GM23338 (cell line): Measurements from ENCODE around the gene SLC6A12. TPM values are rescaled to one million over a fixed set of nuclear protein-coding genes. Genes with fewer than 3 reads are reported as not detected.

Experiments used
- ATAC-seq: fragments of 200-7000 bp; cut with Tn5 transposase; 3 replicates; pipeline ENCODE4 v1.9.1; 2020
- DNase-seq: peaks from one replicate; pipeline ENCODE4 v3.0.0-alpha.2; 2015; ENCODE audit warnings: low spot score
- H2AFZ ChIP-seq: fragments of 200-600 bp; sonication (generic); 2 replicates; pipeline ENCODE4 v1.8.0; 2016; ENCODE audit warnings: antibody characterized with exemption, mild to moderate bottlenecking, moderate library complexity
- H3F3A ChIP-seq: fragments of 200-600 bp; sonication (generic); replicated peaks from 2 replicates; pipeline ENCODE4 v1.8.0; 2017; ENCODE audit warnings: antibody characterized with exemption, mixed run types, low read depth
- H3K27ac ChIP-seq: fragments of 200-600 bp; sonication (generic); 2 replicates; pipeline ENCODE4 v1.6.1; 2016; ENCODE audit warnings: low read depth
- H3K27me3 ChIP-seq: fragments of 200-600 bp; sonication (generic); 2 replicates; pipeline ENCODE4 v1.8.0; 2016; ENCODE audit warnings: mild to moderate bottlenecking, mixed run types, moderate library complexity; ENCODE audit not compliant: insufficient read depth
- H3K36me3 ChIP-seq: fragments of 200-600 bp; sonication (generic); 2 replicates; pipeline ENCODE4 v1.8.0; 2016; ENCODE audit warnings: mild to moderate bottlenecking; ENCODE audit not compliant: insufficient read depth
- H3K4me1 ChIP-seq: fragments of 200-600 bp; sonication (generic); 2 replicates; pipeline ENCODE4 v1.8.0; 2016; ENCODE audit warnings: mild to moderate bottlenecking, moderate library complexity; ENCODE audit not compliant: insufficient read depth
- H3K4me2 ChIP-seq: fragments of 200-600 bp; sonication (generic); 2 replicates; pipeline ENCODE4 v1.7.1; 2017; ENCODE audit warnings: mixed run types
- H3K4me3 ChIP-seq: fragments of 200-600 bp; sonication (generic); 2 replicates; pipeline ENCODE4 v1.6.1; 2016; ENCODE audit warnings: mixed run types
- H3K79me2 ChIP-seq: fragments of 200-600 bp; sonication (generic); replicated peaks from 2 replicates; pipeline ENCODE4 v1.8.0; 2017; ENCODE audit warnings: mild to moderate bottlenecking; ENCODE audit not compliant: insufficient read depth
- H3K9me2 ChIP-seq: fragments of 200-600 bp; sonication (generic); 2 replicates; pipeline ENCODE4 v1.8.0; 2017; ENCODE audit not compliant: insufficient read depth
- H4K20me1 ChIP-seq: fragments of 200-600 bp; sonication (generic); replicated peaks from 2 replicates; pipeline ENCODE4 v1.8.0; 2017; ENCODE audit warnings: mild to moderate bottlenecking; ENCODE audit not compliant: insufficient read depth
- H3K27ac Mint-ChIP-seq: 2 replicates; pipeline ENCODE4 v1.8.0; 2020; ENCODE audit warnings: inconsistent platforms, mild to moderate bottlenecking, moderate library complexity, mixed read lengths
- H3K27me3 Mint-ChIP-seq: 3 replicates; pipeline ENCODE4 v1.8.0; 2022; ENCODE audit warnings: low read depth, mild to moderate bottlenecking, moderate library complexity, mixed read lengths, inconsistent platforms; ENCODE audit not compliant: insufficient read depth, poor library complexity
- H3K36me3 Mint-ChIP-seq: 3 replicates; pipeline ENCODE4 v1.8.0; 2021; ENCODE audit warnings: low read depth, mild to moderate bottlenecking, inconsistent platforms, moderate library complexity, mixed read lengths
- H3K4me1 Mint-ChIP-seq: 3 replicates; pipeline ENCODE4 v1.8.0; 2020; ENCODE audit warnings: mild to moderate bottlenecking, inconsistent platforms, mixed read lengths
- H3K4me3 Mint-ChIP-seq: 3 replicates; pipeline ENCODE4 v1.8.0; 2021; ENCODE audit warnings: moderate library complexity, mild to moderate bottlenecking, inconsistent platforms, mixed read lengths
- H3K9me3 Mint-ChIP-seq: 3 replicates; pipeline ENCODE4 v1.8.0; 2020; ENCODE audit warnings: moderate library complexity, mild to moderate bottlenecking, inconsistent platforms, mixed read lengths
- CREB1 ChIP-seq: fragments of 250-450 bp; sonication (Bioruptor Pico); IDR thresholded peaks from 2 replicates; pipeline ENCODE4 v1.5.0; 2020; ENCODE audit warnings: low read depth, mild to moderate bottlenecking, moderate library complexity
- EZH2 ChIP-seq: fragments of 200-600 bp; sonication (generic); IDR thresholded peaks from one replicate; pipeline ENCODE4 v1.8.0; 2017; ENCODE audit warnings: antibody characterized with exemption, mild to moderate bottlenecking, low read depth; ENCODE audit not compliant: unreplicated experiment
- EZH2phosphoT487 ChIP-seq: fragments of 200-600 bp; sonication (generic); IDR thresholded peaks from one replicate; pipeline ENCODE4 v1.8.1; 2018; ENCODE audit warnings: antibody characterized with exemption; ENCODE audit not compliant: unreplicated experiment
- JUNB ChIP-seq: IDR thresholded peaks from one replicate; pipeline ENCODE4 v1.6.1; 2016; ENCODE audit warnings: antibody characterized with exemption; ENCODE audit not compliant: unreplicated experiment
- NANOG ChIP-seq: IDR thresholded peaks from 2 replicates; pipeline ENCODE4 v1.6.1; 2016; ENCODE audit warnings: antibody characterized with exemption, borderline replicate concordance
- POLR2AphosphoS5 ChIP-seq: IDR thresholded peaks from 2 replicates; pipeline ENCODE4 v1.6.1; 2016; ENCODE audit warnings: antibody characterized with exemption, low read depth
- STAT1 ChIP-seq: IDR thresholded peaks from one replicate; pipeline ENCODE4 v1.6.1; 2016; ENCODE audit warnings: antibody characterized with exemption; ENCODE audit not compliant: unreplicated experiment
- ZNF114 ChIP-seq: fragments of 250-450 bp; sonication (Bioruptor Pico); IDR thresholded peaks from 2 replicates; pipeline ENCODE4 v1.5.0; 2020; ENCODE audit warnings: mild to moderate bottlenecking, moderate library complexity
- ZNF331 ChIP-seq: fragments of 250-450 bp; sonication (Bioruptor Pico); IDR thresholded peaks from 2 replicates; pipeline ENCODE4 v1.5.0; 2020; ENCODE audit warnings: low read depth, mild to moderate bottlenecking, moderate library complexity
- polyA plus RNA-seq: library from polyadenylated mRNA; unstranded; fragments of >200 nt; fragmentation: Nextera tagmentation; extraction: Ambion mirVana; gene quantifications from 2 replicates; pipeline ENCODE4 v1.2.1, GENCODE V29; 2016
- total RNA-seq: library from RNA; depleted of rRNA; stranded (reverse); fragments of >200 nt; shearing (Covaris generic); gene quantifications from 2 replicates; pipeline ENCODE4 v1.2.3, GENCODE V29; 2014
- TF ChIP-seq, protein P1 (sequence below), 2 experiments: fragments of 200-600 bp in 1 of 2; sonication (generic) in 1 of 2; conservative IDR thresholded peaks; 2 replicates each; pipeline versions ENCODE4 v1.5.1 to v1.6.1; 2016 to 2017; ENCODE audit warnings: antibody characterized with exemption in 2 of 2, low read depth in 2 of 2, mild to moderate bottlenecking in 2 of 2, moderate library complexity in 1 of 2
- TF ChIP-seq, protein P2 (sequence below): IDR thresholded peaks from one replicate; pipeline ENCODE4 v1.6.1; 2018; ENCODE audit warnings: antibody characterized with exemption; ENCODE audit not compliant: unreplicated experiment
- TF ChIP-seq, protein P3 (sequence below): fragments of 250-450 bp; sonication (Bioruptor Pico); IDR thresholded peaks from 2 replicates; pipeline ENCODE4 v1.5.0; 2020; ENCODE audit warnings: mild to moderate bottlenecking, moderate library complexity
- TF ChIP-seq, protein P4 (sequence below): IDR thresholded peaks from 2 replicates; pipeline ENCODE4 v1.6.1; 2016; ENCODE audit warnings: antibody characterized with exemption

The SLC6A12 gene
- total and polyA plus RNA-seq, 2 experiments from 2014 or later: 0.56 TPM; not detected in 1

DNA sequence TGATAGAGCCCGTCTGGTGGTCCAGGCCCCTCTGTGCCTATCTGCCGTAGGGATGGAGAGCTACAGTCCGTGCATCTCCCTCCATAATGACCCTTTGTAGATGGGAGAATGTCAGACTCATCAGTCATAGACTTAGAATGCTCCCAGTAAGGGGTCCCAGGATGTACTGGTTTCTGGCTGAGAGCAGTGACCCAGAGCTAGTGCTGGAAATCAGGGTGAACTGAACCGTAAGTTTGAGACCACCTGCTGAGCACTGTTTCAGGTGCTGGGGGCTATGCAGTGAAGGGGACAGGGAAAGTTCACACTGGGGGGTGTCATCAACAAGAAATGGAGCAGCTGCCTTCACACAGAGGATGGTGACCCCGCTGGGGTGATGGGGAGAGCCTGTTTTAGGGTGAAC, 34.1 kb downstream of the SLC6A12 start:
- Histone ChIP-seq H4K20me1 (no peaks in the 10 kb centered on the region), H3K27ac (no peak overlapping the region), H3F3A (no peaks in the 10 kb centered on the region), H3K27me3 (no peaks in the 10 kb centered on the region), H3K4me1 (no peaks in the 10 kb centered on the region; the same call in 1 of the 2 replicates), H3K79me2 (no peaks in the 10 kb centered on the region), H3K4me2 (no peak overlapping the region), H3K4me3 (no peak overlapping the region), H3K36me3 (no peaks in the 10 kb centered on the region; the same call in 1 of the 2 replicates), H2AFZ (no peak overlapping the region), H3K9me2 (no peaks in the 10 kb centered on the region)
- H3K27ac Mint-ChIP-seq: no peak overlapping the region
- no peaks in the 10 kb centered on the region for H3K9me3 Mint-ChIP-seq
- H3K27me3 Mint-ChIP-seq: peaks cover 9% of the 10 kb centered on the region
- no peak overlapping the region for H3K4me3 Mint-ChIP-seq
- no peak for DNase-seq
- H3K4me1 Mint-ChIP-seq: peaks cover 32% of the 10 kb centered on the region
- no peak for ATAC-seq
- TF ChIP-seq, protein P1, sequence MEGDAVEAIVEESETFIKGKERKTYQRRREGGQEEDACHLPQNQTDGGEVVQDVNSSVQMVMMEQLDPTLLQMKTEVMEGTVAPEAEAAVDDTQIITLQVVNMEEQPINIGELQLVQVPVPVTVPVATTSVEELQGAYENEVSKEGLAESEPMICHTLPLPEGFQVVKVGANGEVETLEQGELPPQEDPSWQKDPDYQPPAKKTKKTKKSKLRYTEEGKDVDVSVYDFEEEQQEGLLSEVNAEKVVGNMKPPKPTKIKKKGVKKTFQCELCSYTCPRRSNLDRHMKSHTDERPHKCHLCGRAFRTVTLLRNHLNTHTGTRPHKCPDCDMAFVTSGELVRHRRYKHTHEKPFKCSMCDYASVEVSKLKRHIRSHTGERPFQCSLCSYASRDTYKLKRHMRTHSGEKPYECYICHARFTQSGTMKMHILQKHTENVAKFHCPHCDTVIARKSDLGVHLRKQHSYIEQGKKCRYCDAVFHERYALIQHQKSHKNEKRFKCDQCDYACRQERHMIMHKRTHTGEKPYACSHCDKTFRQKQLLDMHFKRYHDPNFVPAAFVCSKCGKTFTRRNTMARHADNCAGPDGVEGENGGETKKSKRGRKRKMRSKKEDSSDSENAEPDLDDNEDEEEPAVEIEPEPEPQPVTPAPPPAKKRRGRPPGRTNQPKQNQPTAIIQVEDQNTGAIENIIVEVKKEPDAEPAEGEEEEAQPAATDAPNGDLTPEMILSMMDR (conservative IDR thresholded peaks at IDR 0.05; ENCODE audit: low read depth in 2 of 2): no peak
- TF ChIP-seq JUNB (no peak), POLR2AphosphoS5 (no peak), NANOG (no peak), EZH2 (no peak), EZH2phosphoT487 (no peak), ZNF331 (no peak), ZNF114 (no peak), CREB1 (CRISPR knock-in tag) (no peak), STAT1 (no peak)
- TF ChIP-seq, protein P2, sequence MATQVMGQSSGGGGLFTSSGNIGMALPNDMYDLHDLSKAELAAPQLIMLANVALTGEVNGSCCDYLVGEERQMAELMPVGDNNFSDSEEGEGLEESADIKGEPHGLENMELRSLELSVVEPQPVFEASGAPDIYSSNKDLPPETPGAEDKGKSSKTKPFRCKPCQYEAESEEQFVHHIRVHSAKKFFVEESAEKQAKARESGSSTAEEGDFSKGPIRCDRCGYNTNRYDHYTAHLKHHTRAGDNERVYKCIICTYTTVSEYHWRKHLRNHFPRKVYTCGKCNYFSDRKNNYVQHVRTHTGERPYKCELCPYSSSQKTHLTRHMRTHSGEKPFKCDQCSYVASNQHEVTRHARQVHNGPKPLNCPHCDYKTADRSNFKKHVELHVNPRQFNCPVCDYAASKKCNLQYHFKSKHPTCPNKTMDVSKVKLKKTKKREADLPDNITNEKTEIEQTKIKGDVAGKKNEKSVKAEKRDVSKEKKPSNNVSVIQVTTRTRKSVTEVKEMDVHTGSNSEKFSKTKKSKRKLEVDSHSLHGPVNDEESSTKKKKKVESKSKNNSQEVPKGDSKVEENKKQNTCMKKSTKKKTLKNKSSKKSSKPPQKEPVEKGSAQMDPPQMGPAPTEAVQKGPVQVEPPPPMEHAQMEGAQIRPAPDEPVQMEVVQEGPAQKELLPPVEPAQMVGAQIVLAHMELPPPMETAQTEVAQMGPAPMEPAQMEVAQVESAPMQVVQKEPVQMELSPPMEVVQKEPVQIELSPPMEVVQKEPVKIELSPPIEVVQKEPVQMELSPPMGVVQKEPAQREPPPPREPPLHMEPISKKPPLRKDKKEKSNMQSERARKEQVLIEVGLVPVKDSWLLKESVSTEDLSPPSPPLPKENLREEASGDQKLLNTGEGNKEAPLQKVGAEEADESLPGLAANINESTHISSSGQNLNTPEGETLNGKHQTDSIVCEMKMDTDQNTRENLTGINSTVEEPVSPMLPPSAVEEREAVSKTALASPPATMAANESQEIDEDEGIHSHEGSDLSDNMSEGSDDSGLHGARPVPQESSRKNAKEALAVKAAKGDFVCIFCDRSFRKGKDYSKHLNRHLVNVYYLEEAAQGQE: no peak
- TF ChIP-seq, protein P3, sequence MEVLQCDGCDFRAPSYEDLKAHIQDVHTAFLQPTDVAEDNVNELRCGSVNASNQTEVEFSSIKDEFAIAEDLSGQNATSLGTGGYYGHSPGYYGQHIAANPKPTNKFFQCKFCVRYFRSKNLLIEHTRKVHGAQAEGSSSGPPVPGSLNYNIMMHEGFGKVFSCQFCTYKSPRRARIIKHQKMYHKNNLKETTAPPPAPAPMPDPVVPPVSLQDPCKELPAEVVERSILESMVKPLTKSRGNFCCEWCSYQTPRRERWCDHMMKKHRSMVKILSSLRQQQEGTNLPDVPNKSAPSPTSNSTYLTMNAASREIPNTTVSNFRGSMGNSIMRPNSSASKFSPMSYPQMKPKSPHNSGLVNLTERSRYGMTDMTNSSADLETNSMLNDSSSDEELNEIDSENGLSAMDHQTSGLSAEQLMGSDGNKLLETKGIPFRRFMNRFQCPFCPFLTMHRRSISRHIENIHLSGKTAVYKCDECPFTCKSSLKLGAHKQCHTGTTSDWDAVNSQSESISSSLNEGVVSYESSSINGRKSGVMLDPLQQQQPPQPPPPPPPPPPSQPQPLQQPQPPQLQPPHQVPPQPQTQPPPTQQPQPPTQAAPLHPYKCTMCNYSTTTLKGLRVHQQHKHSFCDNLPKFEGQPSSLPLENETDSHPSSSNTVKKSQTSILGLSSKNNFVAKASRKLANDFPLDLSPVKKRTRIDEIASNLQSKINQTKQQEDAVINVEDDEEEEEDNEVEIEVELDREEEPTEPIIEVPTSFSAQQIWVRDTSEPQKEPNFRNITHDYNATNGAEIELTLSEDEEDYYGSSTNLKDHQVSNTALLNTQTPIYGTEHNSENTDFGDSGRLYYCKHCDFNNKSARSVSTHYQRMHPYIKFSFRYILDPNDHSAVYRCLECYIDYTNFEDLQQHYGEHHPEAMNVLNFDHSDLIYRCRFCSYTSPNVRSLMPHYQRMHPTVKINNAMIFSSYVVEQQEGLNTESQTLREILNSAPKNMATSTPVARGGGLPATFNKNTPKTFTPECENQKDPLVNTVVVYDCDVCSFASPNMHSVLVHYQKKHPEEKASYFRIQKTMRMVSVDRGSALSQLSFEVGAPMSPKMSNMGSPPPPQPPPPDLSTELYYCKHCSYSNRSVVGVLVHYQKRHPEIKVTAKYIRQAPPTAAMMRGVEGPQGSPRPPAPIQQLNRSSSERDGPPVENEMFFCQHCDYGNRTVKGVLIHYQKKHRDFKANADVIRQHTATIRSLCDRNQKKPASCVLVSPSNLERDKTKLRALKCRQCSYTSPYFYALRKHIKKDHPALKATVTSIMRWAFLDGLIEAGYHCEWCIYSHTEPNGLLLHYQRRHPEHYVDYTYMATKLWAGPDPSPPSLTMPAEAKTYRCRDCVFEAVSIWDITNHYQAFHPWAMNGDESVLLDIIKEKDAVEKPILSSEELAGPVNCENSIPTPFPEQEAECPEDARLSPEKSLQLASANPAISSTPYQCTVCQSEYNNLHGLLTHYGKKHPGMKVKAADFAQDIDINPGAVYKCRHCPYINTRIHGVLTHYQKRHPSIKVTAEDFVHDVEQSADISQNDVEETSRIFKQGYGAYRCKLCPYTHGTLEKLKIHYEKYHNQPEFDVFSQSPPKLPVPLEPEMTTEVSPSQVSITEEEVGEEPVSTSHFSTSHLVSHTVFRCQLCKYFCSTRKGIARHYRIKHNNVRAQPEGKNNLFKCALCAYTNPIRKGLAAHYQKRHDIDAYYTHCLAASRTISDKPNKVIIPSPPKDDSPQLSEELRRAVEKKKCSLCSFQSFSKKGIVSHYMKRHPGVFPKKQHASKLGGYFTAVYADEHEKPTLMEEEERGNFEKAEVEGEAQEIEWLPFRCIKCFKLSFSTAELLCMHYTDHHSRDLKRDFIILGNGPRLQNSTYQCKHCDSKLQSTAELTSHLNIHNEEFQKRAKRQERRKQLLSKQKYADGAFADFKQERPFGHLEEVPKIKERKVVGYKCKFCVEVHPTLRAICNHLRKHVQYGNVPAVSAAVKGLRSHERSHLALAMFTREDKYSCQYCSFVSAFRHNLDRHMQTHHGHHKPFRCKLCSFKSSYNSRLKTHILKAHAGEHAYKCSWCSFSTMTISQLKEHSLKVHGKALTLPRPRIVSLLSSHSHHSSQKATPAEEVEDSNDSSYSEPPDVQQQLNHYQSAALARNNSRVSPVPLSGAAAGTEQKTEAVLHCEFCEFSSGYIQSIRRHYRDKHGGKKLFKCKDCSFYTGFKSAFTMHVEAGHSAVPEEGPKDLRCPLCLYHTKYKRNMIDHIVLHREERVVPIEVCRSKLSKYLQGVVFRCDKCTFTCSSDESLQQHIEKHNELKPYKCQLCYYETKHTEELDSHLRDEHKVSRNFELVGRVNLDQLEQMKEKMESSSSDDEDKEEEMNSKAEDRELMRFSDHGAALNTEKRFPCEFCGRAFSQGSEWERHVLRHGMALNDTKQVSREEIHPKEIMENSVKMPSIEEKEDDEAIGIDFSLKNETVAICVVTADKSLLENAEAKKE: no peak
- TF ChIP-seq, protein P4, sequence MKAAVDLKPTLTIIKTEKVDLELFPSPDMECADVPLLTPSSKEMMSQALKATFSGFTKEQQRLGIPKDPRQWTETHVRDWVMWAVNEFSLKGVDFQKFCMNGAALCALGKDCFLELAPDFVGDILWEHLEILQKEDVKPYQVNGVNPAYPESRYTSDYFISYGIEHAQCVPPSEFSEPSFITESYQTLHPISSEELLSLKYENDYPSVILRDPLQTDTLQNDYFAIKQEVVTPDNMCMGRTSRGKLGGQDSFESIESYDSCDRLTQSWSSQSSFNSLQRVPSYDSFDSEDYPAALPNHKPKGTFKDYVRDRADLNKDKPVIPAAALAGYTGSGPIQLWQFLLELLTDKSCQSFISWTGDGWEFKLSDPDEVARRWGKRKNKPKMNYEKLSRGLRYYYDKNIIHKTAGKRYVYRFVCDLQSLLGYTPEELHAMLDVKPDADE: no peak
- H3K36me3 Mint-ChIP-seq: no peaks in the 10 kb centered on the region; the same call in 2 of the 3 replicates
